Neural crest cell (in vitro differentiated cells): ENCODE measurements around the gene TMC1. TPM values are rescaled to one million over a fixed set of nuclear protein-coding genes. Genes with fewer than 3 reads are reported as not detected.
A peak's percentile ranks its signal among the peaks of the same experiment; 100 is the strongest.
"Not testable (repeated sequence)": the region's sequence is repeated elsewhere in the genome, so short reads cannot be mapped to it uniquely, and the experiment has no call there.

ENCODE experiments used
- DNase-seq: peaks from one replicate; pipeline ENCODE4 v3.0.0; 2021; ENCODE audit warnings: low read depth, mixed read lengths, low spot score
- H3K27ac Mint-ChIP-seq: one replicate; pipeline ENCODE4 v1.8.0; 2021; ENCODE audit warnings: mild to moderate bottlenecking, mixed read lengths; ENCODE audit not compliant: unreplicated experiment
- H3K27me3 Mint-ChIP-seq: 2 replicates; pipeline ENCODE4 v1.8.0; 2021; ENCODE audit warnings: low read depth, mild to moderate bottlenecking, mixed read lengths
- H3K36me3 Mint-ChIP-seq: 2 replicates; pipeline ENCODE4 v1.8.0; 2021; ENCODE audit warnings: low read depth, mild to moderate bottlenecking, mixed read lengths
- H3K4me1 Mint-ChIP-seq: 2 replicates; pipeline ENCODE4 v1.8.0; 2021; ENCODE audit warnings: mixed read lengths
- H3K4me3 Mint-ChIP-seq: one replicate; pipeline ENCODE4 v1.8.0; 2021; ENCODE audit warnings: mild to moderate bottlenecking, mixed read lengths
- H3K9me3 Mint-ChIP-seq: 2 replicates; pipeline ENCODE4 v1.8.0; 2021; ENCODE audit warnings: mixed read lengths
- CTCF ChIP-seq: fragments of 200-600 bp; sonication (generic); conservative IDR thresholded peaks from 2 replicates; pipeline ENCODE4 v1.5.0; 2021; ENCODE audit warnings: antibody characterized with exemption, mild to moderate bottlenecking
- total RNA-seq: library from RNA; stranded (reverse); gene quantifications from 2 replicates; pipeline ENCODE4 v1.2.1, GENCODE V29; 2021

Gene TMC1
- total RNA-seq, 1 donor from 2014 or later: 0.33 TPM

DNA sequence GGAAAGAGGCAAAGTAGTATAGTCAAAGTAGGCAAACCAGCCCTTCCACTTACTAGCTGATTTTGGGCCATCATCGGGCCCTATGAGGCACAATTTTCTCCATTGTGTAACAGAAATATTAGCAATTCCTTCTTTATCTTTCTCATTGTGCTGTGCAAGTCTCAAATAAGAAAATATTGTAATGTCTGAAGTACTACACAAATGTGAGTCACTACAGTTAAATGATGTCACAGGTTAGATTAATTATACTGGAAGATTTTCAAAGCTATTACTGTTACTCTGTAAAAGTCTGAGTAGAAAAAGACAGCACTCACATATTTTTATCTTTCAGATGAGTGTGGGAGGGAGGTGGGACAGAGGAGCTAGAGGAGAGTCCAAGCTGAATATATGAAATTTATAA is 12.4 kb upstream of the TMC1 start:
- no peak overlapping the region for H3K4me3 Mint-ChIP-seq
- no peaks in the 10 kb centered on the region for H3K9me3 Mint-ChIP-seq
- TF ChIP-seq CTCF: no peak
- peaks cover 6% of the 10 kb centered on the region for H3K4me1 Mint-ChIP-seq
- no peaks in the 10 kb centered on the region for H3K27me3 Mint-ChIP-seq
- DNase-seq: no peak
- H3K27ac Mint-ChIP-seq: no peak overlapping the region
- no peaks in the 10 kb centered on the region for H3K36me3 Mint-ChIP-seq

DNA sequence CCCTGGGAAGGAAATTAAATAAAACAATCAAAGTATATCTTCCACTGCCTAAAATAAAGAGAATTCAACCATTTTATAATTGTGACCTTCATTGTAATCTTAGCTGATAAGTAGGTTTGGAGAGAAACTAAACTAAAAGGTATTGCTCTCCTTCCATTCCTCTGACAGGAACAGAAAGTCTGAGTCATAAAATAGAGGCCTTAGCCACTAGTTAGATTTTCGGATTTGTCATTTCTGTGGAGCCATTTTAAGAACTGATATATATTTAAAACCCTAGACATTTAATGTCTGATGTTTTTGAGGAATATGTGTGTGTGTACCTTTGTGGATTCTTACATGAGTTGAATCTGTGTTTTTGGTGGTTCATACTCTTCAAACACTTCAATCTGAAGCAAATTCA is 11.8 kb upstream of the TMC1 start:
- Mint-ChIP-seq H3K4me3 (no peak overlapping the region), H3K27ac (no peak overlapping the region), H3K36me3 (no peaks in the 10 kb centered on the region), H3K4me1 (peaks cover 9% of the 10 kb centered on the region), H3K9me3 (no peaks in the 10 kb centered on the region), H3K27me3 (no peaks in the 10 kb centered on the region)
- TF ChIP-seq CTCF: no peak
- DNase-seq: no peak

GRCh38 chr9:72521011-72521410 is 397 bp upstream of the TMC1 start:
- H3K27ac Mint-ChIP-seq, H3K4me3 Mint-ChIP-seq, H3K9me3 Mint-ChIP-seq, DNase-seq, H3K27me3 Mint-ChIP-seq, H3K36me3 Mint-ChIP-seq: not testable (repeated sequence)
- H3K4me1 Mint-ChIP-seq: peaks cover 18% of the 10 kb centered on the region

GRCh38 chr9:72524820-72525540 is 3.6 kb downstream of the TMC1 start:
- no peaks in the 10 kb centered on the region for H3K36me3 Mint-ChIP-seq
- DNase-seq: no peak
- no peak overlapping the region for H3K27ac Mint-ChIP-seq
- no peaks in the 10 kb centered on the region for H3K9me3 Mint-ChIP-seq
- no peak for TF ChIP-seq CTCF
- no peak overlapping the region for H3K4me3 Mint-ChIP-seq
- H3K4me1 Mint-ChIP-seq: peaks cover 32% of the 10 kb centered on the region
- no peaks in the 10 kb centered on the region for H3K27me3 Mint-ChIP-seq

DNA sequence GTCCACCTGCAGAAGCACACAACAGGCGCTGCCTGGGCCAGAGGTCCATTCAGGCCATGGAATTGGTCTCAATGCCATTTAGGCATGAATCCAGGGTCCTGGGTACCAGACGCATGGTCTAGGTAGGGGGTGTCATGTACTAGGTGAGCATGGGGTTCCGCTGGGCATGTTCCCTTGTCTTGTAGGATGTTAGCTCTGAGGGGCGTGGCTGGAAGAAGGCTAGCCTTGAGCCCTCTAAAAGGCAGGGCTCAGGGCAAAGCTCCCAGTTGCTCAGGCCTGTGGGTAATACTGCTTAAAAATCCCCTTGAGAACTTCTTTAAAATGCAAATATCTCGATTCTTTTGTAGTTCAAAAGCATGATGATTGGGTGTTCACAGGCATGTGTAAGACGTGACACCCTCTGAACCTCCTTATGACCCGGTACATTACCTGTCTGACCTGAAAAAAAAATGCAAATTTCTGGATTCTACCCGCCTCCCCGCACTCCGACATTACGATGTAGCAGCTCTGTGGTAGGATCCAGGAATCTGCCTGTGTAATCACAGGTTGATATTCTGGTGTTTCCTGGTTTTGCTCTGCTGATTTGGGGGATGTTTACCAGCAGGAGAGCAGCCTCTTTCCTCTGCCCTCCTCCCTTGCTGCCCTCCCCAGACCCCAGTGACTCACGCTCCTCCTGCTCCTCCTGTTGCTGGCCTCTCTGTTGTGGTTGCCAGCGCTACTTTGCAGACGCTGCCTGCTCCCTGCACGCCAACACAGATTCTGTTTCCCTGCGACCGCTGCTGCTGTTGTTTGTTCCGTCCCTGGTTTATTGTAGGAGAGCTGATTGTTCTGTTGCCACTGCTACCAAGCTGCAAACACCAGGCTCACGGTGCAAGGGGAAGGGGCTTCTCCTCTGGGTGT is 5.7 kb downstream of the TMC1 start:
- no peaks in the 10 kb centered on the region for H3K36me3 Mint-ChIP-seq

More for the DNA sequence above, 5.7 kb downstream of the TMC1 start:
- TF ChIP-seq CTCF: no peak
- Mint-ChIP-seq H3K9me3 (no peaks in the 10 kb centered on the region), H3K4me1 (peaks cover 32% of the 10 kb centered on the region), H3K4me3 (peak overlapping the region; percentile 66), H3K27me3 (no peaks in the 10 kb centered on the region), H3K27ac (peak overlapping the region; percentile 97)
- peak; percentile 37 for DNase-seq
